ENCODE results near the gene ITGA11. TPM values are rescaled to one million over a fixed set of nuclear protein-coding genes. Genes with fewer than 3 reads are reported as not detected.

The ITGA11 gene
- total RNA-seq, 2 experiments from 2014 or later, result 1.7 to 3.6 TPM

DNA sequence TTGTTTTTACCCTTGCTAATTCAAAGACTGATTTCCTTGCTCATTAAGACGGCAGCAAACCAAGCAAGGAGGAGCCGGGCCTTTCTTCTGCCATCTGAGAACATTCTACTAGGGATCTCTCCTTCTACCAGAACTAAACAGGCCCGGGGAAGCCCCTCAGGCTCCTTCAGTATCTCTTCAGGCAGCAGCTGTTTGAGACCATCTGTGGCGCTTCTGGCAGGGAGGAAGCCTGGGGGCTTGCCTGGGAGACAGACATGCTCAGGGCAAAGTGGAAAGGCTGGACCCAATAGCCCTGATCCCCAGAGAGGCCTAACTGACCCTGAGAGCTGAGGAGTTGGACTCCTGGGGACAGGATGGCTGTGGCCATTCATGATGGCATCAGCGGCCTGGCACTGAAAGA lies 86.5 kb downstream of the ITGA11 start:
- Mint-ChIP-seq H3K4me1 (ENCODE audit: low read depth) (no peaks in the 10 kb centered on the region), H3K27me3 (no peaks in the 10 kb centered on the region), H3K9me3 (no peaks in the 10 kb centered on the region), H3K27ac (no peak overlapping the region), H3K36me3 (ENCODE audit: low read depth) (no peaks in the 10 kb centered on the region), H3K4me3 (no peak overlapping the region)
- intact Hi-C loops (cut with micrococcal nuclease), result no loop called here
- DNase-seq (no peak), ATAC-seq (no peak)
- TF ChIP-seq, protein P1, sequence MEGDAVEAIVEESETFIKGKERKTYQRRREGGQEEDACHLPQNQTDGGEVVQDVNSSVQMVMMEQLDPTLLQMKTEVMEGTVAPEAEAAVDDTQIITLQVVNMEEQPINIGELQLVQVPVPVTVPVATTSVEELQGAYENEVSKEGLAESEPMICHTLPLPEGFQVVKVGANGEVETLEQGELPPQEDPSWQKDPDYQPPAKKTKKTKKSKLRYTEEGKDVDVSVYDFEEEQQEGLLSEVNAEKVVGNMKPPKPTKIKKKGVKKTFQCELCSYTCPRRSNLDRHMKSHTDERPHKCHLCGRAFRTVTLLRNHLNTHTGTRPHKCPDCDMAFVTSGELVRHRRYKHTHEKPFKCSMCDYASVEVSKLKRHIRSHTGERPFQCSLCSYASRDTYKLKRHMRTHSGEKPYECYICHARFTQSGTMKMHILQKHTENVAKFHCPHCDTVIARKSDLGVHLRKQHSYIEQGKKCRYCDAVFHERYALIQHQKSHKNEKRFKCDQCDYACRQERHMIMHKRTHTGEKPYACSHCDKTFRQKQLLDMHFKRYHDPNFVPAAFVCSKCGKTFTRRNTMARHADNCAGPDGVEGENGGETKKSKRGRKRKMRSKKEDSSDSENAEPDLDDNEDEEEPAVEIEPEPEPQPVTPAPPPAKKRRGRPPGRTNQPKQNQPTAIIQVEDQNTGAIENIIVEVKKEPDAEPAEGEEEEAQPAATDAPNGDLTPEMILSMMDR (IDR thresholded peaks at IDR 0.05), result no peak
- CTCF ChIA-PET, result interaction anchor here (4.0 kb wide), 1 partner anchor 39 kb away, joined by 11 read pairs; no protein-coding TSS in a partner anchor
- POLR2A ChIA-PET, result no interaction called here

DNA sequence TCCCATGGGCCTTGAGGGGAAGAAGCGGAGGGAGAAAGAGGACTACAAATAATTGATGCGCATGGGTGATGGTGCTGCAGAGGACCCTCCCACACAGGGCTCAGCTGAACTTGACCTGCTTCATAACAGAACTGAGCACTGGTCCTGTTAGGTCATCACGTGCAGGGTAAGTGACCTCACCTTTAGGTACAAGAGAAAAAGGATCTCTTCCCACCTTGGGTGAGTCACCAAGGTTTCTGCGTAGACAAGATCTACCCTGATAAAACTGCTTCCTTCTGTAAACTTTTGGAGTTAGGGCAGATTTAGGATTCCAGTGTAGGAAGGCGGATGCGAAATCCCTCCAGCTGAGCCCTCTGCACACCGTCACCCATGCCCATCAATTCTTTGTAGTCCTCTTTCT lies 87.4 kb downstream of the ITGA11 start:
- intact Hi-C loops (cut with micrococcal nuclease), result no loop called here
- no peak overlapping the region for H3K27ac Mint-ChIP-seq
- no peaks in the 10 kb centered on the region for H3K9me3 Mint-ChIP-seq
- CTCF ChIA-PET, result interaction anchor here (4.0 kb wide), 1 partner anchor 38 kb away, joined by 11 read pairs; no protein-coding TSS in a partner anchor
- H3K4me1 Mint-ChIP-seq (ENCODE audit: low read depth), result no peaks in the 10 kb centered on the region
- no peaks in the 10 kb centered on the region for H3K36me3 Mint-ChIP-seq (ENCODE audit: low read depth)
- no peak overlapping the region for H3K4me3 Mint-ChIP-seq
- no peaks in the 10 kb centered on the region for H3K27me3 Mint-ChIP-seq
- DNase-seq (no peak), ATAC-seq (no peak)
- TF ChIP-seq, protein P1 (IDR thresholded peaks at IDR 0.05), result no peak
- POLR2A ChIA-PET, result no interaction called here

DNA sequence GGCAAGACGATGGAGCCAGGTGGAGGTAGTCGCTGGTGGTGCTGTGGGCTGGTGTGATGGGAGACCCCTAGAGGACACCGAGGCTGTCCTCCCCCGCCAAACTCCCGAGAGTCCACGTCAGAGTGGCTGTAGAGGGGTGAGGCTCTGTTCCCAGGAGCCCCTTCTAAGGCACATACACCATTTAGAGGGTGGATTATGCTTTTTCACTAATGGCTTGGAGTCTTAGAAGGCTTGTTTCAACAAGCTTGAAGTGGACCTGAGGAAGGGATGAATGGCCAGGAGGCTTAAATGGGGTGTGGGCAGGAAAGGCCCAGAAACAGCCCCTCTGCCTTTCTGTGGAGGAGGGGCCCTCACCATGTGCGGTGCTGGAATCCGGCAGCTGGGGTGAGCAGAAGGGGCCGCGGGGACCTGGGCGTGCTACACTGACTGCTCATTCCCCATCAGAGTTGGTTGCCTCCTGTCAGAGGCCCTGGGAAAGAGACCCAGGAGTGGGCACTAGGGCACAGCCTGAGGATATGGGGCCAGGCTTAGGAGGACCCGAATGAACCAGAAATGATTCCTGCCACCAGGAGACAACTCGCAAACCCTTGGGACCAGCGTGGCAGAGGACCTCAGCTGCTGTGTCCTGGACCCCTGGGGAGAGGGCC lies 88.3 kb downstream of the ITGA11 start:
- DNase-seq, result no peak
- no peaks in the 10 kb centered on the region for H3K27me3 Mint-ChIP-seq
- intact Hi-C loops (cut with micrococcal nuclease), result no loop called here
- ATAC-seq, result no peak
- no peaks in the 10 kb centered on the region for H3K4me1 Mint-ChIP-seq (ENCODE audit: low read depth)
- H3K9me3 Mint-ChIP-seq, result no peaks in the 10 kb centered on the region
- TF ChIP-seq, protein P1 (IDR thresholded peaks at IDR 0.05), result no peak
- no peak overlapping the region for H3K4me3 Mint-ChIP-seq
- ChIA-PET POLR2A (interaction anchor here (0.6 to 1.1 kb wide), 4 partner anchors 36 to 503 kb away, joined by 3 to 4 read pairs (median 4); no protein-coding TSS in a partner anchor), CTCF (interaction anchor here (4.0 kb wide), 1 partner anchor 38 kb away, joined by 11 read pairs; no protein-coding TSS in a partner anchor)
- no peaks in the 10 kb centered on the region for H3K36me3 Mint-ChIP-seq (ENCODE audit: low read depth)
- H3K27ac Mint-ChIP-seq, result no peak overlapping the region

DNA sequence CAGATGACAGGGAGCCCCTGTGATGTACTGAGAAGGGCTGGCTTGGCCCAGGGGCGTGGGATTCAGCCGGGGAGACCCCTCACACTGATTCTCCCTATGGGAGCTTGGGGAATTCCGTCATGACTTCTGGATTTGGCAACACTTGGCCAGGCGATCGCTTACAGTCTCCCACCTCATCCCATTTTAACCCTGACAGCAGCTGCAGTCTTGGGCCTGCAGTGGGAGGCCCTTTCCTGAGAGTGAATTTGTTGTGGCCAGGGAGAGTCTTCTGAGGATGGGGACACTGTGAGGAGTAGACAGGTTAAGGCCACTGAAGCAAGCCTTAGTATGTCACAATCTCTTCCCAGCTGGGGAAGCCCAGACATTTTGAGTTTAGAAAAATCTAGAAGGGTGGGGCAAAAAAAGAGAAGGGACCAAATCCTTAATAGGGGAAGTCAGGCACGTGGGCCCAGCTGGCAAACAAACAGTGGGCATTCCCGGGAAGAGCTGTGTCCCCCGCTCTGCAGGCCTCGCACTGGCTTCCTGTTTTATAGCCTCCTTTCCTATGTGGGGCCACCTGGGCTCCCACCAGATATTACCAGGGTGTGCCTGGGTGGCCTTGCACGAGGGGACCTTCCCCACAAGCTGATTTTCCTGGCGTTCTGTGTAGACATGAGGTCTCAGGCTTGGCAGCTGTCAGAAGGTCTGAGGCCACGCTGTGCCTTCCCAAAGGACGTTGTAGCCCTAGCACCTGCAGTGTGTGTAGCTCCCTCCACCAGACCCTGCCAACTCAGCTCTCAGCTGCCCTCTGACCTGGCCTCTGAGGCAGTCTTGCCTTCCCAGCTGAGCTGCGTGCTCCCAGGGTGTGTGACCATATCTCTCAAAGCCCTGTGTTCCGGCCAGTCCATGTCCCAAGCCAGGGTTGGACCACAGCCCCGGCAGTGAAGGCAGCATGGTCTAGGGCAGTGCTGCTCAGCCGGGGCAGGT lies 89.9 kb downstream of the ITGA11 start:
- Mint-ChIP-seq H3K27me3 (no peaks in the 10 kb centered on the region), H3K27ac (no peak overlapping the region), H3K4me1 (ENCODE audit: low read depth) (no peaks in the 10 kb centered on the region), H3K4me3 (no peak overlapping the region), H3K9me3 (no peaks in the 10 kb centered on the region), H3K36me3 (ENCODE audit: low read depth) (no peaks in the 10 kb centered on the region)
- CTCF ChIA-PET, result interaction anchor here (0.8 to 4.0 kb wide), 3 partner anchors 10 to 207 kb away, joined by 3 to 11 read pairs (median 4); no protein-coding TSS in a partner anchor
- DNase-seq (no peak), ATAC-seq (no peak)
- POLR2A ChIA-PET, result interaction anchor here (1.2 to 1.5 kb wide), 2 partner anchors 8 to 17 kb away, joined by 4 read pairs; no protein-coding TSS in a partner anchor
- TF ChIP-seq, protein P1 (IDR thresholded peaks at IDR 0.05), result no peak
- intact Hi-C loops (cut with micrococcal nuclease), result no loop called here

Measured in activated CD8-positive, alpha-beta T cell treated with anti-CD3 and anti-CD28 coated beads for 36 hours (primary cell).